ENCODE results near the gene PRELP. TPM values are rescaled to one million over a fixed set of nuclear protein-coding genes. Genes with fewer than 3 reads are reported as not detected.

PRELP gene
- total RNA-seq, 2 experiments from 2014 or later: not detected

GRCh38 chr1:203455706-203456105 is 19.9 kb upstream of the PRELP start:
- no peak for ATAC-seq
- CTCF ChIA-PET: interaction anchor here (1.5 kb wide), 1 partner anchor 9 kb away, joined by 4 read pairs; no protein-coding TSS in a partner anchor

GRCh38 chr1:203456577-203456976 is 19.0 kb upstream of the PRELP start:
- CTCF ChIA-PET: interaction anchor here (0.9 to 1.5 kb wide), 4 partner anchors 9 to 188 kb away, joined by 3 to 4 read pairs (median 3); no protein-coding TSS in a partner anchor
- H3K27me3 Mint-ChIP-seq: peaks cover 13% of the 10 kb centered on the region
- no peaks in the 10 kb centered on the region for H3K4me1 Mint-ChIP-seq

More at GRCh38 chr1:203455706-203456105, 19.9 kb upstream of the PRELP start:
- Mint-ChIP-seq H3K27ac (no peak overlapping the region), H3K4me3 (no peak overlapping the region), H3K9me3 (ENCODE audit: low read depth) (no peaks in the 10 kb centered on the region), H3K36me3 (ENCODE audit: low read depth) (no peaks in the 10 kb centered on the region), H3K27me3 (peaks cover 19% of the 10 kb centered on the region), H3K4me1 (no peaks in the 10 kb centered on the region)
- no peak for DNase-seq
- intact Hi-C loops (cut with DNase I, micrococcal nuclease): no loop called here
- POLR2A ChIA-PET: no interaction called here

GRCh38 chr1:203458078-203458477 is 17.5 kb upstream of the PRELP start:
- intact Hi-C loops (cut with DNase I, micrococcal nuclease): no loop called here
- Mint-ChIP-seq H3K4me1 (no peaks in the 10 kb centered on the region), H3K27me3 (peaks cover 16% of the 10 kb centered on the region), H3K4me3 (no peak overlapping the region), H3K9me3 (ENCODE audit: low read depth) (no peaks in the 10 kb centered on the region), H3K36me3 (ENCODE audit: low read depth) (no peaks in the 10 kb centered on the region), H3K27ac (no peak overlapping the region)
- no peak for ATAC-seq
- no peak for DNase-seq
- ChIA-PET CTCF (interaction anchor here (1.0 kb wide), 1 partner anchor 30 kb away, joined by 3 read pairs; no protein-coding TSS in a partner anchor), POLR2A (no interaction called here)

More at GRCh38 chr1:203456577-203456976, 19.0 kb upstream of the PRELP start:
- no peaks in the 10 kb centered on the region for H3K36me3 Mint-ChIP-seq (ENCODE audit: low read depth)
- H3K4me3 Mint-ChIP-seq: no peak overlapping the region
- POLR2A ChIA-PET: no interaction called here
- H3K27ac Mint-ChIP-seq: no peak overlapping the region
- DNase-seq (no peak), ATAC-seq (no peak)
- intact Hi-C loops (cut with DNase I, micrococcal nuclease): no loop called here
- H3K9me3 Mint-ChIP-seq (ENCODE audit: low read depth): no peaks in the 10 kb centered on the region

DNA sequence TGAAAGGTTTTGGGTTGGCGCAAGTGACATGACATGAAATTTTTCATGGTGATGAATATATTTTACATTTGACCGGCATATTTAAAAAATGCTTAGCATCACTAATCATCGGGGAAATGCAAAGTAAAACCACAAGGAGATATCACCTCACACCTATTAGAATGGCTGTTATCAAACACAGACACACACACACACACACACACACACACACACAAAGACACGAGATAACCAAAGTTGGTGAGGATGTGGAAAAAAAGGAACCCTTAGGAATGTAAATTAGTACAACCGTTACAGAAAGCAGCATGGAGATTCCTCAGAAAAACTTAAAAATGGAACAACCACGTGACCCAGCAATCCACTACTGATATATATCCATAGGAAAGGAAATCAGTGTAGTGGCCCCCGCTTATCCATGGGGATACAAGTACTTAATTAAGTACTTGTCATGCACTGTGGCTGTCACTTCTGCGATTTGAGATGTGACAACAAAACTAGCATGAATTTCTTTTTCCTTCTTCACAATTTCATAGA is 15.9 kb upstream of the PRELP start:
- no peaks in the 10 kb centered on the region for H3K36me3 Mint-ChIP-seq (ENCODE audit: low read depth)
- ATAC-seq (no peak), DNase-seq (no peak)
- H3K27ac Mint-ChIP-seq: no peak overlapping the region
- intact Hi-C loops (cut with DNase I, micrococcal nuclease): no loop called here
- H3K9me3 Mint-ChIP-seq (ENCODE audit: low read depth): no peaks in the 10 kb centered on the region
- POLR2A ChIA-PET: no interaction called here
- peaks cover 15% of the 10 kb centered on the region for H3K27me3 Mint-ChIP-seq
- CTCF ChIA-PET: interaction anchor here (1.2 kb wide), 2 partner anchors 192 kb away, joined by 3 to 6 read pairs; no protein-coding TSS in a partner anchor
- no peak overlapping the region for H3K4me3 Mint-ChIP-seq
- no peaks in the 10 kb centered on the region for H3K4me1 Mint-ChIP-seq

GRCh38 chr1:203461717-203462116 is 13.9 kb upstream of the PRELP start:
- no peak for DNase-seq
- Mint-ChIP-seq H3K4me1 (no peaks in the 10 kb centered on the region), H3K27me3 (peaks cover 15% of the 10 kb centered on the region), H3K4me3 (no peak overlapping the region), H3K27ac (no peak overlapping the region), H3K36me3 (ENCODE audit: low read depth) (no peaks in the 10 kb centered on the region), H3K9me3 (ENCODE audit: low read depth) (no peaks in the 10 kb centered on the region)
- no peak for ATAC-seq
- CTCF ChIA-PET: interaction anchor here (0.6 to 0.9 kb wide), 2 partner anchors 88 to 194 kb away, joined by 3 read pairs; no protein-coding TSS in a partner anchor
- POLR2A ChIA-PET: no interaction called here
- intact Hi-C loops (cut with DNase I, micrococcal nuclease): no loop called here

- POLR2A ChIA-PET: no interaction called here
- Mint-ChIP-seq H3K4me1 (no peaks in the 10 kb centered on the region), H3K27me3 (peaks cover 15% of the 10 kb centered on the region), H3K9me3 (ENCODE audit: low read depth) (no peaks in the 10 kb centered on the region), H3K36me3 (ENCODE audit: low read depth) (no peaks in the 10 kb centered on the region), H3K27ac (no peak overlapping the region), H3K4me3 (no peak overlapping the region)
- intact Hi-C loops (cut with DNase I, micrococcal nuclease): no loop called here
- CTCF ChIA-PET: interaction anchor here (0.6 to 0.9 kb wide), 2 partner anchors 88 to 195 kb away, joined by 3 read pairs; no protein-coding TSS in a partner anchor
- DNase-seq (no peak), ATAC-seq (no peak)
Observed at GRCh38 chr1:203462143-203462542, 13.5 kb upstream of the PRELP start.

DNA sequence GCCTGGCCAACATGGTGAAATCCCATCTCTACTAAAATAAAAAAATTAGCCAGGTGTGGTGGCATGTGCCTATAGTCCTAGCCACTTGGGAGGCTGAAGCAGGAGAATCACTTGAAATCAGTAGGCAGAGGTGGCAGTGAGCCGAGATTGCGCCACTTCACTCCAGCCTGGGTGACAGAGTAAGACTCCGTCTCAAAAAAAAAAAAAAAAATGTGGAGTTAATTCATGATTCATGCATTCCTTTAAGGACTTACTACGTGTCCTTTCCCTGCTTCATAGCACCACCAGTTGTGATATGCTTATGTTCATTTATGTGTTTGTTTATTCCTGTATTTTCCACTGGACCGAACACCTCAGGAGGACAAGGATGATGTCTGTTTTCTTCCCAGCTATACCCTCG is 12.7 kb upstream of the PRELP start:
- no peak for ATAC-seq
- POLR2A ChIA-PET: no interaction called here
- Mint-ChIP-seq H3K4me3 (no peak overlapping the region), H3K27ac (no peak overlapping the region), H3K36me3 (ENCODE audit: low read depth) (no peaks in the 10 kb centered on the region), H3K9me3 (ENCODE audit: low read depth) (no peaks in the 10 kb centered on the region), H3K4me1 (no peaks in the 10 kb centered on the region), H3K27me3 (peaks cover 11% of the 10 kb centered on the region)
- DNase-seq: no peak
- intact Hi-C loops (cut with DNase I, micrococcal nuclease): no loop called here
- CTCF ChIA-PET: interaction anchor here (0.6 to 1.5 kb wide), 4 partner anchors 25 to 411 kb away, joined by 3 to 6 read pairs (median 3); no protein-coding TSS in a partner anchor

GRCh38 chr1:203463469-203464062 is 12.0 kb upstream of the PRELP start:
- POLR2A ChIA-PET: no interaction called here
- no peaks in the 10 kb centered on the region for H3K36me3 Mint-ChIP-seq (ENCODE audit: low read depth)
- no peak overlapping the region for H3K27ac Mint-ChIP-seq
- H3K4me1 Mint-ChIP-seq: no peaks in the 10 kb centered on the region
- no peak overlapping the region for H3K4me3 Mint-ChIP-seq
- no peaks in the 10 kb centered on the region for H3K9me3 Mint-ChIP-seq (ENCODE audit: low read depth)
- CTCF ChIA-PET: interaction anchor here (0.6 to 1.5 kb wide), 6 partner anchors 23 to 412 kb away, joined by 3 to 6 read pairs (median 3); no protein-coding TSS in a partner anchor
- intact Hi-C loops (cut with DNase I, micrococcal nuclease): no loop called here
- DNase-seq (peak; percentile 16), ATAC-seq (no peak)
- H3K27me3 Mint-ChIP-seq: peaks cover 11% of the 10 kb centered on the region

DNA sequence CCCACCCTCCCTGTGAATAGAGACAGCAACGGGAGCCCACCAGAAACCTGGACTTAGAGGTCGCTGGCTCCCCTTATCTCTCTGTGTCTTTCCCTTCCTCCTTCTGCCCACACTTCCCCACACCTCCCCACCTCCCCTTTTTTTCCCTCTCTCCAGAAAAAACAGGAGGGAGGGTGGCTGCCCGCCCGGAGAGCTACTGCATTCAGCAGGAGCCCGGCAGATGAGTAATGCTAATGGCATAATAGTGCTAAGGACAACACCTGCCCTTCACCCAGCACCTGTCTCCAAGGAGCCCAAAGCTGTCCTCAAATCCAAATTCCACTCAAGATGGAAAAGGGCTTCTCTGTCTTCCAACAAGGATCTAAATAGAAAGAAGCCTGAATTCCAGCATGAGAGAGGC is 11.4 kb upstream of the PRELP start:
- Mint-ChIP-seq H3K4me1 (no peaks in the 10 kb centered on the region), H3K36me3 (ENCODE audit: low read depth) (no peaks in the 10 kb centered on the region), H3K4me3 (no peak overlapping the region), H3K9me3 (ENCODE audit: low read depth) (no peaks in the 10 kb centered on the region), H3K27me3 (peaks cover 12% of the 10 kb centered on the region), H3K27ac (no peak overlapping the region)
- CTCF ChIA-PET: interaction anchor here (1.3 to 1.5 kb wide), 3 partner anchors 23 to 136 kb away, joined by 3 to 6 read pairs (median 3); no protein-coding TSS in a partner anchor
- no peak for DNase-seq
- ATAC-seq: no peak
- intact Hi-C loops (cut with DNase I, micrococcal nuclease): no loop called here
- POLR2A ChIA-PET: no interaction called here

DNA sequence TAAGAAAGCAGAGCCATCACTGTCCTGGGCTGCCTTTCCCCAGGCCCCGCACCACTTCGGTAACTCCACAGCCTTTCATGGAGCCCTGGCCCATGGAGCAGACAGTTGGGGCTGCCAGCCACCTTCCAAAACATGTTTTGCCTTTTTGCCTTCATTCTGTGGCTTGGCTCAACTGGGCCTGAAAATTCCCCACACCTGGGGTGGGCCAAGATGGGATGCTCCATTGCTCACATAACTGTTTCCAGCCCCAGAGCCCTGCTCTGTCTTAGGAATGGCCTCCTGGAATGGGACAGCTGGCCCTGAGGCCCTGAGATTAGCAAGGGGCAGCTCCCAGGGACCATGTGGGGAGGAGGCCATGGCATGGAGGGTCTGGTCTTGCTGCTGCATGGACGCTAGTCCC is 10.9 kb upstream of the PRELP start:
- DNase-seq (no peak), ATAC-seq (no peak)
- no peaks in the 10 kb centered on the region for H3K9me3 Mint-ChIP-seq (ENCODE audit: low read depth)
- no peak overlapping the region for H3K27ac Mint-ChIP-seq
- H3K27me3 Mint-ChIP-seq: peaks cover 11% of the 10 kb centered on the region
- no peaks in the 10 kb centered on the region for H3K36me3 Mint-ChIP-seq (ENCODE audit: low read depth)
- H3K4me1 Mint-ChIP-seq: no peaks in the 10 kb centered on the region
- H3K4me3 Mint-ChIP-seq: no peak overlapping the region
- intact Hi-C loops (cut with DNase I, micrococcal nuclease): no loop called here
- CTCF ChIA-PET: interaction anchor here (1.3 to 1.4 kb wide), 2 partner anchors 22 to 137 kb away, joined by 3 read pairs; no protein-coding TSS in a partner anchor
- POLR2A ChIA-PET: no interaction called here

GRCh38 chr1:203465146-203465798 is 10.3 kb upstream of the PRELP start:
- no peak for DNase-seq
- H3K4me3 Mint-ChIP-seq: no peak overlapping the region
- no peaks in the 10 kb centered on the region for H3K9me3 Mint-ChIP-seq (ENCODE audit: low read depth)
- ChIA-PET POLR2A (no interaction called here), CTCF (interaction anchor here (1.3 to 1.4 kb wide), 2 partner anchors 21 to 138 kb away, joined by 3 read pairs; no protein-coding TSS in a partner anchor)
- intact Hi-C loops (cut with DNase I, micrococcal nuclease): no loop called here
- no peaks in the 10 kb centered on the region for H3K36me3 Mint-ChIP-seq (ENCODE audit: low read depth)
- no peaks in the 10 kb centered on the region for H3K4me1 Mint-ChIP-seq
- H3K27ac Mint-ChIP-seq: no peak overlapping the region
- H3K27me3 Mint-ChIP-seq: peaks cover 9% of the 10 kb centered on the region
- no peak for ATAC-seq

All from activated CD4-positive, alpha-beta T cell treated with anti-CD3 and anti-CD28 coated beads for 36 hours (primary cell).